ENCODE results near the gene PHRF1.

PHRF1 gene

DNA sequence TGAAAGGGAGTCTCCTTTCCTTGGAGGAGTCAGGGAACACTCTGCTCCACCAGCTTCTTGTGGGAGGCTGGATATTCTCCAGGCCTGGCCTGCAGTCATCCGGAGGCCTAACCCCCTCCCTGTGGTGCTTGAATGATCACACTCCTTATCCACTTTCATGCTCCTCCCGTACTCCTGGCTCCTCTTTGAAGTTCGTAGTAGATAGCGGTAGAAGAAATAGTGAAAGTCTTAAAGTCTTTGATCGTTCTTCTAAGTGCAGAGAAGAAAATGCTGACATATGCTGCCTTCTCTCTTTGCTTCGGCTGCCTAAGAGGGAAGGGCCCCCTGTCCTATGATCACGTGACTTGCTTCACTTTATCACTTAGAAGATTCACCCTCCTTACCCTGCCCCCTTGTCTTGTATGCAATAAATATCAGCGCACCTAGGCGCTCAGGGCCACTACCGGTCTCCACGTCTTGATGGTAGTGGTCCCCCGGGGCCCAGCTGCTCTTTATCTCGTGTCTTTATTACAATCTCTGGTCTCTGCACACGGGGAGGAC lies 2.2 kb upstream of the PHRF1 start:
- DNase-seq = peak; percentile 34

DNA sequence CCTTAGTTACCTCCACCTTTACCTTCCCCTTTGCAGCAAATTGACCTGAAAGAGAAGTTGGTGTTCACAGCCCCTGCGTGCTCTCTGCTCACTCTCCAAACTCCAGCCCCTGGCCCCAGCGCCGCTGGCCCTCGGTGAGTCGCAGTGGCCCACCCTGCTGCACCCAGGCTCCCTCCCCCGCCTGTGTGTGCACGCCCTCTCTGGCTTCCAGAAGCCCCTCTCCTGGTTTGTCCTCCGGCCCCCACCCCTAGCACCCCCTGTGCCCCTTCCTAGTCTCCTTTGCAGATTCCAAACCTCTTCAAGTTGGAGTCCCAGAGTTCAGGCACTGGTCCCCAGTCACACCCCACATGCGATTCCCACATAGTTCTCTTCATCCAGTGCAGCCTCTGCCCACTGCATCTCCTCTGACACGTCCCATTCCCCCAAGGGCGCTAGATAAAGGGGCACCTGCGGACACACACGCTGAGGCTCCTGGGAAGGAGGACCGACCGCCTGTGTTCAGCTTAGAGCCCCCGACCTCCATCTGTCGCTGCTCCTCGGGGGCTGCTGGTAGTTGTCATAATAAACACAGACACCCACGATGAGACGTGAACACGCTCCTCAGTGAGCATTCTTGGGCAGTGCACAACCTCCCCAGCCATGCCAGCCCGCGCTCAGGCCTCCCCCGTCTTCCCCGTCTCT lies 1.5 kb upstream of the PHRF1 start:
- no peak for DNase-seq

DNA sequence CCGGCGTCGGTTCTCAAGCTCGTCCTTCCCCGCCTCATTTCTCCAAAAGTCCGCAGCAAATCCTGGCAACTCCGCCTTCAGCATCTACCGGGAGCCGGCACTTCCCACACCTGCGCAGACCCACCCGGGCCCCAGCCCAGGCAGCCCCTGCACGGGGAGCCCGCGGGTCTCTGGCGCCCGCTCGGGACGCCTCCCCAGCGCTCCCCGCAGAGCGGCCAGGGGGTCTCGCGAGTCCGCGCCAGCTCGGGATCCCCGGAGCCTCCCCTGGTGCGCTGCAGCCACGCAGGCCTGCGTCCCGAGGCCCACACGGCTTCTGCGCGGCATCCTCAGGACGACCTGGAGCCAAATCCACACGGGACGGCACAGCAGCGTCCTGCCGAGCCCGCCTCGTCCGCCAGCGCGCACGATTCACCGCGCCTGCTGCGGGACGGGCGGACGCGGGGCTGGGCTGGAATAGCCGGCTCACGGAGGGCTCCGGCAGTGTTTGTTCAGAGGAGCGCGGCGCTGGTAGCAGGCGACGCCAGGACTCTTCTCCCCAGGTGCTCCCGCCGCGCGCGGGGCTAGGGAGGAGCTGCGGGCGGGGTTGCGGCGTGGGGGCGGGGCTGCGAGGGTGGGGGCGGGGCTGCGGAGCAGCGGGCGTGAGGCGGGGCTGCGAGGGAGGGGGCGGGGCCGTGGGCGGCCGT lies 816 bp upstream of the PHRF1 start:
- DNase-seq = no peak

DNA sequence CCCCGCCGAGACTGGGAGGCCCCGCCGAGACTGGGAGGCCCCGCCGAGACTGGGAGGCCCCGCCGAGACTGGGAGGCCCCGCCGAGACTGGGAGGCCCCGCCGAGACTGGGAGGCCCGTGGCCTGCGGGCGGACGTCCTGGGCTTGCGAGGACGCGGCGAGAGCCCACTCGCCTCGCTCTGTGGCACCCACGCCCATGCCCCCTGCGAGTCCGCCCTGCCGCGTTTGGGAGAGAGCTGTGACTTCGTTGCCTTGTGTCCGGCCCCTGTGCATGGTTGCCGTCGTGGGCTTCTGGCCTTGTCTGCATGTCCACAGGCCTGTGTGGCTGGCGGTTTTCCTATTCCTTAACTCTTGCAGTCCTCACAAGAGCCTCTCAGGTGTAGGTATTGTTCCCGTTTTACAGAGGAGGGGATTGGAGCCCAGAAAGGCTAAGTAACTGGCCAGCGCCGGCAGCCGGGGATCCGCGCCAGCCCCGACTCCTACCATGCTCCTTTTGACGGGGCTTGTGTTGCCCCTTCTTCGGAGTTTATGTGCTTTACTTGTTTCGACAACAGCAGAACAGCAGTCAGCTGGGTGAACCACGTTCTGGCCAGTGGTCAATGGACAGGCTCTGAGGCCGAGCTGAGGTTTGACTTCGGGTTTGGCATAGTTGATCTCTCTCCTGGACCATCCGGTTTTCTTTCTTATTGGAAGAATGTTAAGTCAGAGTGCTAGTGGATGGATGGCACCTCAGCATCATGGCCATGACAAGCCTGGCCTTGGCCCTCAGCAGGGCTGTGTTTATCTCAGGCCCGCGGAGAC lies 741 bp downstream of the PHRF1 start:
- peak; percentile 28 for DNase-seq

DNA sequence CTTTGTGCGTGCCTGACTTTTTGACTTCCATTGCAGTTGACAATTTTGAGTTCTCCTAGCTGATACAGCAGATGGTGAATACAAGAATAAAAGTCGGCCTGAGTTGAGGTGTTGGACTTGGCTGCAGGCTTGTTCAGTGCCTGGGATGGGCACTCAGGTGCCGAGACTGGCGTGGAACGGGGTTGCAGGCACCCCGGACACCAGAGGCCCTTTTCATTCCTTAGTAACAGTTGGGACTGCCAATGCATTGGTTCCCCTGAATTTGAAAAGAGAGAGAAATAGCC lies 1.3 kb downstream of the PHRF1 start:
- no peak for DNase-seq

DNA sequence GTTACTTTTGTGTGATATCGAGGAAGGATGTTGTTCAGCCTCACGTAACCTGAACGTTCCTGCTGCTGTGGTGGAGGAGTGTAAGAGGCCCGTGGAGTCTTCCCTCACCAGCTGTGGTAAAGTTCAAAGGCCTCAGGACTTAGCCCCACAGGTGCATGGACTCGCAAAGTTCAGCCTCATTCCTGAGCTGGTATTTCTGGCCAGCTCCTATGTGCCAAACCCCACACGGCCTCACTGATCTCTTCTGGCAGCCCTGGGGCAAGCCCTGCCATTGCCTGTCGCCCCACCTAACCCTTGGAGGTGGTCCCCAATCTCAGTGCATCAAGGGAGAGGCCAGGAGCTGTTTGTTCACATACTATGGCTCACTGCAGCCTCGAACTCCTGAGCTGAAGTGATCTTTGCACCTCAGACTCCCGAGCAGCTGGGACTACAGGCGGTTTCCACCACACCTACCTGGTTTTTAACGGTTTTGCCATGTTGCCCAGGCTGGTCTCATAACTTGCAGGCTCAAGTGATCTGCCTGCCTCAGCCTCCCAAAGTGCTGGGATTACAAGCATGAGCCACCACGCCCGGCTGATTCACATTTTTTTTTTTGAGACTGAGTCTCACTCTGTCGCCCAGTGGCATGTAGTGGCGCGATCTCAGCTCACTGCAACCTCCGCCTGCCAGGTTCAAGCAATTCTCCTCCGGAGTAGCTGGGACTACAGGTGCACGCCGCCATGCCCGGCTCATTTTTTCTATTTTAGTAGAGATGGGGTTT lies 2.2 kb downstream of the PHRF1 start:
- no peak for DNase-seq

DNA sequence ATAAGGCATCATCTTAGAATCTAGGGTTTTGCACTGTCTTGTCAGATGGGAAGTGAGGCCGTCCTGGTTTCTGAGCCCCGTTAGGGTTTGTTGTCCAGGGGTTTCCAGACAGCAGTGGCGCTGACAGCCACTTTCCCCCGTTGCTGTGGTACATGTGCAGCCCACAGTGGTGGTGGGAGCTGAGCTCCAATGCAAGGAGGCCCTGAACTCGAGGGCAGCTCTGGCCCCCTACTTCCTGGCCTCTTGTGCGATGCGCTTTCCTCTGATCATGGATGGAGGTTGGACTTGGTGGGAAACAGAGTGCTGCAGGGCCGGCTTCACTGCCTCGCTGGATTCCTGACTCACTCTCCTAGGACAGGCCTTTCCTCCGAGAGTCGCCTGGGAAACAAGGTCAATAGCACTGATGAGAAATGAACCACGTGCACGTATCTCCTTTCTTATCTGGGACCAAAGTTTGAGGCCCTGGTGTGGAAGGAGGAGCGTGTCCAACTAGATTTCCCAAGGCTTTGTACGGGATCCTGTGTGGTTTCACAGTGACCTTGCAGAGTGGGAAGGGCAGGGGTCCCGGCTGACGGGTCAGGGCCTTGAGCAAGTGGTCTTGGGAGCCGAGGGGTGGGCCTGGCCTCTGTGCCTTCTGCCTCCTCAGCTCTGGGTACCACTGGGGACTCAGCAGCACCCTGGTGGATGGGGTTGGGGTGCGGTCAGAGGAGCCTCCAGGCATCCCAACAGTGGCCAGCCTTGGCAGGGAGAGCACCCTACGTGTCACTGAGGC lies 3.7 kb downstream of the PHRF1 start:
- no peak for DNase-seq

DNA sequence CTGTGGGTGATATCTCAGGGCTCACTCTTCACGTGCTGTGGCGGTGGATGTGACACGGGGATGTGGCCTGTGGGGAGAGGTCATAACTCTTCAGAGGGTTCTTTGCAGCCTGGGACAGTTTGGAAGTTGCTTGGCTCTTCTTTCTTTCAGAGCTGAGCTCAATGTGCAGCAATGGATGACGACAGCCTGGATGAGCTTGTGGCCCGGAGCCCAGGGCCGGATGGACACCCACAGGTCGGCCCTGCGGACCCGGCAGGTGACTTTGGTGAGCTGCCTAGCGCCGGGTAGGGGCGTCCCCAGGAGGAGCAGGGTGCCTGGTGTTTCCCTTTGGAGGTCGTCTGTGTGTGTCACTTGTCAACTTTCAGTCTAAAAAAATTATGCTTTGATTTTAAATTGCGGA lies 5.1 kb downstream of the PHRF1 start:
- no peak for DNase-seq

DNA sequence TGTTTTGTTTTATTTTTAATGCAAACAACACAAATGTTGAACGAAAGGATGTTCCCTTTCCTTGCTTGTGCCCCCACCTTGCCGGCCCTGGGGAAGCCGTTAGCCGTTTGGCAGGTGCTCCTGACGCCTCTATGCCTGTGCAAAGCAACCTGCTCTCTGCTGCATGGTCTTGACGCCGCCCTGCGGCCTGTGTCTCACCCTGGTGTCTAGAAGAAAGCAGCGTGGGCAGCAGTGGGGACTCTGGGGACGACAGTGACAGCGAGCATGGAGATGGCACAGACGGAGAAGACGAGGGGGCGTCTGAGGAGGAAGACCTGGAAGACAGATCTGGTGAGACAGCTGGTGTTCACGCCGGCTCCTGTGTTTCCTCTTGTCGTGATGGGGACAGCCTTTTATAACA lies 5.5 kb downstream of the PHRF1 start:
- no peak for DNase-seq

DNA sequence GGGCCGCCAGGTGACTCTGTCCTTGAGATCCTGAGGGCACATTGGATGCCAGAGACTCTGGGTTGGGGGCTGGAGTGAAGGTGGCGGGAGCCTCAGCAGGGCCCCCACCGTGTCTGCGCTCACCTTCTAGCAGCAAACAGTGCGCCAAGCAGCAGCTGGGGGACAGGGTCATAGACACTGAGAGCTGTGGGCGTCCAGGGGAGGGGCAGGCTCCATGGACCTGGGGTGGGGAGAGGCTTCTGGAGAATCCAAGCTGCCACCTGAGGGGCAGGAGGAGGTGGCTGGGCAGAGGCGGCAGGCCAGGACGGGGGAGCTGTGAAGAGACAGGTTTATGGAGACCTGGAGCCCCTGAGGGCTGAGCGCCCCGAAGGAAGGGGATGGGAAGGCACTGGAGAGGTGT lies 8.0 kb downstream of the PHRF1 start:
- no peak for DNase-seq

DNA sequence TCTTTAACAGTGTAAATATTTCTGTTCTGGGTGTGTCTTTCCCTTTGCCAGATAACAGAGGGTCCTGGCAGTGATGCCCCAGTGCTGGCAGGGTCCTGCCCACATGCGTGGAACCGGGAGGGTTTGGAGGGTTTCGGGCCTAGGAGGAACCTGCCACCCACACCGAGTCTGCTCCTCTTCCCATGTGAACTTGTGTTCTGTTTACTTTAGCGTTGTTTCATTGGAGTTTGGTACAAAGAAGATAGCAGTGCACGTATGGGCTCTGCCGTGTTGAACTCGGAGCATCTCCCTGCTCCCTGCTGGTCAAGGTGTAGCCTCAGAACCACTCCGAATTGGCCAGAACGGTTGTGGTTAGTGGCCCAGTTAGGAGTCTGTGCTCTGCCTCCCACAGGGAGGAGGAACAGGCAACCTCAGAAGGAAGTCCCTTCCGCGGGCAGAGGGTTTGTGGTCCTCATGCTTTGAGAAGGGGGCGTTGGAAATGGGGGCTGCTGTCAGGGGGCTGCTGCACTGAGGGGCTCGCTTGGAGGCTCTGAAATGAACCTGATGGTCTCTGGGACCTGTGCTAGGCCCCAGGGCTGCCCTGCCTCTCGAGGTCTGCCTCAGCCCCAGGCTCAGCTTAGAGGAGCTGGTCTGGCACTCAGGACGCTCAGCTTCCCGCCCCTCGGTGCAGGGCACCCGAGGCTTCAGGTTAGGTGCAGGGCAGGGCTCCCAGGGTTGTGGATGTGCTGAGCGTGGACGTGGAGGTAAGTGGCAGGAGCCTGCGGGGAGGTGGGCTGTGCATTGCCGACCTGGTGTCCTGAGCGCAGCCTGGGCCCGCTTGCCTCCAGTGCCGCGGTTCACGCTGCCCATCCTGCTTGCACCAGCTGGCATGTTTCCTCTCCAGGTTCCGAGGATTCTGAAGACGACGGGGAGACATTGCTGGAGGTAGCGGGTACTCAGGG lies 10.4 kb downstream of the PHRF1 start:
- no peak for DNase-seq

DNA sequence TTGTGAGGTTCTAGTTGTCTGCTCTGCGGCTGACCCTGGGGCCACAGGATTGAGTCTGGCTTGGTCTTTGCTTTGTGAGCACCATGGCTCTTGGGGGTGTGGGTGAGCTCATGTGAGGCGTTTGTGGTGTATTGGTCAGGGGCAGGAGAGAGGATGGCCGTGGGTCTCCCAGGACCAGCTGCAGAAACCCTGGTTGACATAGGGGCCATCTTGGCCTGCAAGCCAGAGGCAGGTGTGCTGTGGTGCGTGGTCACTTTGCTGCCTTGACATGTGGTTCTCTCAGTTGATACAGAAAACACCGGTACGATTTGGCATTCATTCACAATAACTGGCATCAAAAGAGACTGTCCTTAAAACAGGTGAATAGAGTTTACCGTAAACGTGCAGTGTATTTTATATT lies 11.3 kb downstream of the PHRF1 start:
- no peak for DNase-seq

DNA sequence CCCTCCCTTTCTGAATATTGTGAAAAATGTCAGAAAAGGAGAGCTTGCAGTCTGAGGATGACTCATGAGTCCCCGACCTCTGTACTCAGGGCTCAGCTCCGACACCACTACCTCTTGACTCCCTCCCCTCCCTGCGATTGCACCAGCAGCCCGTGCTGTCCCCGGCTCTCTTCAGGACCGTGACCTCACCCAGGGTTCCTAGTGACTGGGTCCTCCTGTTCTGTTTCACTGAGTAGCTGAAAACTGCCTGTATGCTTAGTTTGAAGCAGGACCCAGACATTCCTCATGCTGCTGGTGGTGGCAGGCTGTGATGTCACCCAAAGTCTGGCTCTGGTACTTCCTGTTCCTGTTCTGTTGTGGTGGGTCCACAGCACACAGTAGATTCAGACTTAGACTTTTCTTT lies 11.7 kb downstream of the PHRF1 start:
- peak; percentile 52 for DNase-seq

DNA sequence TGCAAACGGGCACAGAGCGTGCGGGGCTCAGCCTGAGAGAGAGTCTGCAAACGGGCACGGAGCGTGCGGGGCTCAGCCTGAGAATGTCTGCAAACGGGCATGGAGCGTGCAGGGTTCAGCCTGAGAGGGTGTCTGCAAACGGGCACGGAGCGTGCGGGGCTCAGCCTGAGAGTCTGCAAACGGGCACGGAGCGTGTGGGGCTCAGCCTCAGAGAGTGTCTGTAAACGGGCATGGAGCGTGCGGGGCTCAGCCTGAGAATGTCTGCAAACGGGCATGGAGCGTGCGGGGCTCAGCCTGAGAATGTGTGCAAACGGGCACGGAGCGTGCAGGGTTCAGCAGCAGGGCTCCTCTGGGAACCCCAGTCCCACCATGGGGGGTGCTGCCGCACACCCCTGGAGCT lies 13.5 kb downstream of the PHRF1 start:
- DNase-seq = no peak

DNA sequence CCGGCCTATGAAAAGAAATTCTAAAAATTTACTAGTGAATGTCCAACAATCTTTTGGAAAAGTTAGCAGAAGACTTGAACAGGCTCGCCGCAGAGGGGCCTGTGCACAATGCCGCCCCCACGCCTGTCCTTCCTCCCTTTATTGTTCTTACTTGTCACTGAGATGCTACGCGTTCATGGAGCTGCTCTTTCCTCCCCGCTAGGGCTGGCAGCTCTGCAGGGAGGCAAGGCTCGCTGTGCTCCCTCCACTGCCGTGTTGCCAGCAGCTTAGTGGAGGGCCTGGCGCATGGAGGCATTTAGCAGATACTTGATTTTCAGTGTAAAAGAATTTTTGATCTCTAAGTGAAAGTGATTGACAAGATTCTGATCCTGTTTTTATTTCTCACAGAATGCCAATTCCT lies 14.7 kb downstream of the PHRF1 start:
- DNase-seq = no peak

DNA sequence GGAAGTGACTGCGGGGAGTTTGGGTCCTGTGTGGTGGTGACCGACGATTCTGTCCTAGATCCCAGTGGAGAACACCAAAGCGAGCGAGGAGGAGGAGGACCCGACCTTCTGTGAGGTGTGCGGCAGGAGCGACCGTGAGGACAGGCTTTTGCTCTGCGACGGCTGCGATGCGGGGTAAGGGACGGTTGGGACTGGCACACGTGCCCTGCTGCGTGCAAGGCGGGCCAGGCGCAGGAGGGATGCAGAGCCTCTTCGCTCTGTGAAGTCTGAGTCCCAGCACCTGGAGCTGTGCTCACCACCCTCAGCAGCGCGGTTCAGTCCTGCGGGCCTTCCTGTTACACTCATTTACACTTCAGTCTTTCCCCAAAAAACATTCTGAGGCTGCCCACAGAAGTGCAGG lies 16.2 kb downstream of the PHRF1 start:
- DNase-seq = no peak

DNA sequence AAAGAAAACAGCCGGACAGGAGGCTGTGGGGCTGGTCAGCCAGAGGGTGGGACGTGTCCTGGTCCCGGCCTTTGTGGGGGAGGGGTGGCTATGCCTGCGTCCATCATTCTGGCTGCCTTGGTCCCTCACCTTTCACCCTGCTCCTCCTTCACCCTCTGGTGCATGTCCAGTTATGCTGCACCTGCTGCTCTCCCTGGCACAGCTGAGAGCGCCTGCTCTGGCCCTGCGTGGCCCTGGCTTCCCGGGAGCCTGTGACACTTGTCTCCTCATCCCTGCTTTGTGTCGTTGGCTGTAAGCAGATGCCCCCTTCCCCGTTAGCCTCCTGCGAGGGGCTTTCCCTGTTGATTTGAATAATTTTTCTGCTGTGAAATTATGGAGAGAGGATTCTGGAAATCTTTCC lies 16.6 kb downstream of the PHRF1 start:
- no peak for DNase-seq

DNA sequence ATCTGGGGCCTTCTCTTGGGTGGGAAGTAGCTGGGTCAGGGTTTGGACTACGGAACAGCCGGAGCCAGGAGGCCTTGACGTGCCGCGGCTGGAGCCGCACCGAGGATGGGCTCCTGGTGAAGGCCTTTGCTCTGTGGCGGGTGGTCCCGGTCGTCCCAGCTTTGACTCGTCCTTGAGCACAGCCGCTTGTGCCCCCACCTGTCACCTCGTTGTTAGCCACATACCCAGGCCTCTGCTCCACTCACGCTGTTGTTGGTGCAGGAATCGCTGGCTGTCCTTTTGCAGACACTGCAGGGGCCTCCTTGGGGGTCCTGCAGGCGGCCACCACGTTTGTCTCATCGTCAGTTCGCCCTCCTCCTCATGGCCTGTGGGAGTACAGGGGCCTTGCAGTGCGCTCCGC lies 17.1 kb downstream of the PHRF1 start:
- no peak for DNase-seq

DNA sequence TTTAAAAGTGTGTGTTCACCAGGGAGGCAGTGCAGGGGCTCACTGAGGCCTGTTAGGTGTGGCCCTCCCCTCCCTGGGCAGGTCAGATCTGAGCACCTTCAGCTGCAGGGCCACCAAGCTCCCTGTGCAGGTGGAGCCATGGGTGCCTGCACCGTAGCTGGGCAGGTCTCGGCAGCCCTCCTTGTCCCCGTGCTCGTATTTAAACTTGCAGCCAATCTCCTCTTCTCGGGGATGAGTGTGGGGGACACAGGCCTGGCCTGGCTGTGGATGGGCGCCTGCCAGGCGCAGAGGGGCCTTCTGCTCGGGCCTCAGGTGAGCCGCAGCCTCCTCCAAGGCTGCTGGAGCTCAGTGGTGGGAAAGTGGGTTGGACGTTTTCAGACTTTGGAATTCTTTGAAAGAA lies 19.1 kb downstream of the PHRF1 start:
- DNase-seq = no peak

DNA sequence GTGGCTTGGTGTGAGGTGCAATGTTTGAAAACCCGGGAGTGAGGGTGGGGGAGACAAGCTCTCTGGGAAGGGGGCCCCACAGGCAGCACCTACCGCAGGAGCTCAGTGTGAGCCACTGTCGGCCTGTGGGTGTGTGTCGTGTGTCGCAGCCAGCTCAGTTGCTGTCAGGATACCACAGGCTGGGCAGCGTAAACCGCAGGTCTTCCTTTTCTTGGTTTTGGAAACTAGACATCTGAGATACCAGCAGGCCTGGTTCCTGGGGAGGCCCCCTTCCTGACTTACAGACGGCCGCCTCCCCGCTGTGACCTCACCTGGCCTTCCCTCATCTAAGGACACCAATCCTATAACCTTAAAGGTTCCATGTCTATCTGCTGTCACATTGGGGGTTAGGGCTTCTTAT lies 20.1 kb downstream of the PHRF1 start:
- peak; percentile 22 for DNase-seq

DNA sequence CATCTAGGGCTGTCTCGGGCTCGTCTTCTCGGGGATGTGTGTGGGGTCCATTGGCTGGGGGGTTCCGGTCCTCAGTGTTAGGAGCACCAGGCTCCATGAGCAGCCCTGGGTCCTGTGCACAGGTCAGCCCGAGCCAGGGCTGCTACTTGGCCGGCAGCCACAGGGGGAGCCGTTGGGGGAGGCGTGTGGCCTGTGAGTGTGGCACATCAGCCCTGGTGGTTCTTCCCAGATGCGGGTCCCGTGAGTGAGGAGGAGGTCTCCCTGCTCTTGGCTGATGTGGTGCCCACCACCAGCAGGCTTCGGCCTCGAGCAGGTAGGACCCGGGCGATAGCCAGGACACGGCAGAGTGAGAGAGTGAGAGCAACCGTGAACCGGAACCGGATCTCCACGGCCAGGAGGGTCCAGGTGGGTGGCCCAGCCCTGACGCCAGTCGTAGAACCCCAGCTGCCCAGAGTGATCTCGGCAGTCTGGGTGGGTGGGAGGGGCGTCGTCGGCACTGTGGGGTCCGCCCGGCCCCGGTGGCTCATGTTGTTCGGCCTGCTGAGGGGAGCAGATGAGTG lies 21.0 kb downstream of the PHRF1 start:
- peak; percentile 30 for DNase-seq

All from hematopoietic multipotent progenitor cell treated with erythropoietin and hydrocortisone succinate and interleukin-3 and kit ligand, for 4 days (in vitro differentiated cells).